ENCODE measurements around the gene TMPRSS5.
A peak's percentile ranks its signal among the peaks of the same experiment; 100 is the strongest.

The TMPRSS5 gene

DNA sequence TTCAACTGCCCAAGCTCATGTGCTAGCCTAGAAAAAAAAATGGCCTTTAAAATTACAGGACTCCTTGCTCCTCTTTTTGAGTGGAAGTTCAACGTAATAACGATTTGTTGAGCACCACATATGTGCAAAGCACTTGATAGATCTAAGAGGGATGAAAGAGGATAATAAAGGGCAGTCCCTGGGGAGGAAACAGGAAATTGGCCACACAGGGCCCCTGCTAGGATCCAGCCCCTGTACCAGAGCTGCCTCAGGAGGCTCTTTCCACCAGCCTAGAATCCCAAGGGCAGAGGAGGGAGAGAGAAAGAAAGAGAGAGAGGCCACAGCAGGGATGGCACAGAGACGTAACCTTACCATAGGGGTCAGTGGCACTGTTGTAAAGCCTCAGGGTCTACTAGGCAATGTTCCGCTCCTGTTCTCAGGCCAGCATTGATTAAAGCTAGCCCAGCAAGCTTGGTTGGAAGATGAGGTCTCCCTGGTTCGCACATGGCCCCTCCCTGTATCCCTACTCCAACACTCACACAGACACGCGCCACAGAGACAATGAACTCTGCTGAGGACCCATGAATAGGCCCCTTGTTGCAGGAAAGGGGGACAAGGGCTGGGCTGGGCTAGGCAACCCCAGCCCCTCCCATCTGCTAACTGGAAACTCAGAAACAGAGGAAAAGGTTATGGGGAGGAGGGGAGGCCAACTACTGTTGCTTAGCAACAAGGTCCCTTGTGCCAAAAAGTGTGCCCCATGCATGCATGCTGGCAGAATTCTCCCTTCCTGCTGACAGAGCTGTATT is at the start of gene TMPRSS5:
Gene TMPRSS5, minus strand, starts transcription at position 438 of the 785 bp plus-strand sequence. Its CDS starts 84 bp downstream, at position 354.
- no peak for DNase-seq (ENCODE audit: low read depth)
- H3K4me3 ChIP-seq (ENCODE audit: low read length): peak within 1 kb of the TSS; percentile 19

GRCh38 chr11:113752932-113753331 is 46.8 kb upstream of the TMPRSS5 start:
- no peak overlapping the region for H3K9ac ChIP-seq (ENCODE audit: low read length)
- peaks cover 54% of the 10 kb centered on the region for H3K36me3 ChIP-seq (ENCODE audit: control insufficient read depth, insufficient read depth, low read length, severe bottlenecking)
- H3K4me3 ChIP-seq (ENCODE audit: low read length): no peak overlapping the region
- no peaks in the 10 kb centered on the region for H3K4me1 ChIP-seq (ENCODE audit: control insufficient read depth, insufficient read depth, low read length)
- H3K27me3 ChIP-seq (replicated peaks; ENCODE audit: control insufficient read depth, insufficient read depth, low read length): no peaks in the 10 kb centered on the region
- no peak for DNase-seq (ENCODE audit: low read depth)
- peaks cover 6% of the 10 kb centered on the region for H3K9me3 ChIP-seq (ENCODE audit: control insufficient read depth, low read length)

More for the DNA sequence above, at the start of gene TMPRSS5:
- Histone ChIP-seq H3K27me3 (replicated peaks; ENCODE audit: control insufficient read depth, insufficient read depth, low read length) (no peaks in the 10 kb centered on the region), H3K9ac (ENCODE audit: low read length) (peak within 1 kb of the TSS; percentile 27), H3K9me3 (ENCODE audit: control insufficient read depth, low read length) (peaks cover 15% of the 10 kb centered on the region), H3K4me1 (ENCODE audit: control insufficient read depth, insufficient read depth, low read length) (peaks cover 7% of the 10 kb centered on the region), H3K36me3 (ENCODE audit: control insufficient read depth, insufficient read depth, low read length, severe bottlenecking) (no peaks in the 10 kb centered on the region)

- peaks cover 12% of the 10 kb centered on the region for H3K4me1 ChIP-seq (ENCODE audit: control insufficient read depth, insufficient read depth, low read length)
- no peaks in the 10 kb centered on the region for H3K27me3 ChIP-seq (replicated peaks; ENCODE audit: control insufficient read depth, insufficient read depth, low read length)
- no peak for DNase-seq (ENCODE audit: low read depth)
- H3K36me3 ChIP-seq (ENCODE audit: control insufficient read depth, insufficient read depth, low read length, severe bottlenecking): peaks cover 70% of the 10 kb centered on the region
- no peaks in the 10 kb centered on the region for H3K9me3 ChIP-seq (ENCODE audit: control insufficient read depth, low read length)
- no peak overlapping the region for H3K4me3 ChIP-seq (ENCODE audit: low read length)
- no peak overlapping the region for H3K9ac ChIP-seq (ENCODE audit: low read length)
These were observed 30.2 kb upstream of the TMPRSS5 start for GRCh38 chr11:113736323-113736722.

GRCh38 chr11:113732092-113732491 is 26.0 kb upstream of the TMPRSS5 start:
- no peak overlapping the region for H3K4me3 ChIP-seq (ENCODE audit: low read length)
- H3K36me3 ChIP-seq (ENCODE audit: control insufficient read depth, insufficient read depth, low read length, severe bottlenecking): peaks cover 34% of the 10 kb centered on the region
- H3K9ac ChIP-seq (ENCODE audit: low read length): peak overlapping the region; percentile 53
- no peaks in the 10 kb centered on the region for H3K9me3 ChIP-seq (ENCODE audit: control insufficient read depth, low read length)
- H3K27me3 ChIP-seq (replicated peaks; ENCODE audit: control insufficient read depth, insufficient read depth, low read length): no peaks in the 10 kb centered on the region
- DNase-seq (ENCODE audit: low read depth): no peak
- peaks cover 36% of the 10 kb centered on the region for H3K4me1 ChIP-seq (ENCODE audit: control insufficient read depth, insufficient read depth, low read length)

GRCh38 chr11:113730887-113731726 is 25.0 kb upstream of the TMPRSS5 start:
- peak overlapping the region; percentile 53 for H3K9ac ChIP-seq (ENCODE audit: low read length)
- no peaks in the 10 kb centered on the region for H3K27me3 ChIP-seq (replicated peaks; ENCODE audit: control insufficient read depth, insufficient read depth, low read length)
- DNase-seq (ENCODE audit: low read depth): peak; percentile 69
- peaks cover 24% of the 10 kb centered on the region for H3K36me3 ChIP-seq (ENCODE audit: control insufficient read depth, insufficient read depth, low read length, severe bottlenecking)
- peaks cover 39% of the 10 kb centered on the region for H3K4me1 ChIP-seq (ENCODE audit: control insufficient read depth, insufficient read depth, low read length)
- no peak overlapping the region for H3K4me3 ChIP-seq (ENCODE audit: low read length)
- no peaks in the 10 kb centered on the region for H3K9me3 ChIP-seq (ENCODE audit: control insufficient read depth, low read length)

DNA sequence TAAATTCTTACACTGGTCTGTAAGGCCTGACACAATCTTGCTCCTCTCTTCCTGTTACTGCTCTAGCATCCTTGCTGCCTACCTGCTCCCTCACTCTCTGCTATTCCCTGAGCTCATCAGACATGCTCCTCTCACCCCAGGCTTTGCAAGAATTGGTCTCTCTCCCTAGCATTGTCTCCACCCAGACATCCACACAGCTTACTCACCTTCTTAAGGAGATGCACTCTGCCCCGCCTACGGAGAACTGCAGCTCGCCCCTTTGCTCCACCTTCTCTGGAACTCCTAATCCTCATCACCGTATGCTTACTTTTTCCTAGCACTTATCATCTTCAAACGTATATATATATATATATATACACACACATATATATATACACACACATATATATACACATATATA is 23.3 kb upstream of the TMPRSS5 start:
- Histone ChIP-seq H3K36me3 (ENCODE audit: control insufficient read depth, insufficient read depth, low read length, severe bottlenecking) (peaks cover 14% of the 10 kb centered on the region), H3K9ac (ENCODE audit: low read length) (no peak overlapping the region), H3K4me1 (ENCODE audit: control insufficient read depth, insufficient read depth, low read length) (peaks cover 44% of the 10 kb centered on the region), H3K9me3 (ENCODE audit: control insufficient read depth, low read length) (no peaks in the 10 kb centered on the region), H3K4me3 (ENCODE audit: low read length) (no peak overlapping the region), H3K27me3 (replicated peaks; ENCODE audit: control insufficient read depth, insufficient read depth, low read length) (no peaks in the 10 kb centered on the region)
- peak; percentile 1 for DNase-seq (ENCODE audit: low read depth)

GRCh38 chr11:113728814-113729213 is 22.7 kb upstream of the TMPRSS5 start:
- Histone ChIP-seq H3K9me3 (ENCODE audit: control insufficient read depth, low read length) (no peaks in the 10 kb centered on the region), H3K4me1 (ENCODE audit: control insufficient read depth, insufficient read depth, low read length) (peaks cover 44% of the 10 kb centered on the region), H3K9ac (ENCODE audit: low read length) (no peak overlapping the region), H3K36me3 (ENCODE audit: control insufficient read depth, insufficient read depth, low read length, severe bottlenecking) (peaks cover 9% of the 10 kb centered on the region), H3K4me3 (ENCODE audit: low read length) (no peak overlapping the region), H3K27me3 (replicated peaks; ENCODE audit: control insufficient read depth, insufficient read depth, low read length) (no peaks in the 10 kb centered on the region)
- DNase-seq (ENCODE audit: low read depth): no peak

GRCh38 chr11:113725913-113726312 is 19.8 kb upstream of the TMPRSS5 start:
- Histone ChIP-seq H3K4me1 (ENCODE audit: control insufficient read depth, insufficient read depth, low read length) (peaks cover 41% of the 10 kb centered on the region), H3K9ac (ENCODE audit: low read length) (no peak overlapping the region), H3K9me3 (ENCODE audit: control insufficient read depth, low read length) (no peaks in the 10 kb centered on the region), H3K36me3 (ENCODE audit: control insufficient read depth, insufficient read depth, low read length, severe bottlenecking) (no peaks in the 10 kb centered on the region), H3K4me3 (ENCODE audit: low read length) (no peak overlapping the region), H3K27me3 (replicated peaks; ENCODE audit: control insufficient read depth, insufficient read depth, low read length) (no peaks in the 10 kb centered on the region)
- no peak for DNase-seq (ENCODE audit: low read depth)

DNA sequence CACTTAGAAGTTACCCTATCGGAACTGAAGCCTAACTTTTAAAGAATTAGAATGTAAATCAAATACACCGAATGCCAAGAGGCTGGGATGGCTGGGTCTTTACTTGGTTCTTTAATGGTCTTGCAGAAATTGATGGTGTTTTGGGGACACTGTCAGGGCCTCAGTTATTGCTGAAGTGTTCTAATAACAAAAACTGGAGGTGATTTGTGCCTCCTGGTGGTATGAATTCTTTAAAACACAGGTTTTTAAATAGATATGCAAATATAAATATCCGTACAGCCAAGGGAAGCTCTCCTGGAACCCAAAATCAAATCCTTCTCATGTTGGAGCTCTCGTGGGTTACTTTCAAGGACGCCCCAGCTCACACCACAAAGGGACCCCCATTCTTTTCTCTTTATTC is 19.3 kb upstream of the TMPRSS5 start:
- Histone ChIP-seq H3K4me1 (ENCODE audit: control insufficient read depth, insufficient read depth, low read length) (peaks cover 37% of the 10 kb centered on the region), H3K9me3 (ENCODE audit: control insufficient read depth, low read length) (no peaks in the 10 kb centered on the region), H3K4me3 (ENCODE audit: low read length) (no peak overlapping the region), H3K27me3 (replicated peaks; ENCODE audit: control insufficient read depth, insufficient read depth, low read length) (no peaks in the 10 kb centered on the region), H3K9ac (ENCODE audit: low read length) (no peak overlapping the region), H3K36me3 (ENCODE audit: control insufficient read depth, insufficient read depth, low read length, severe bottlenecking) (no peaks in the 10 kb centered on the region)
- no peak for DNase-seq (ENCODE audit: low read depth)

GRCh38 chr11:113724778-113725177 is 18.7 kb upstream of the TMPRSS5 start:
- H3K4me3 ChIP-seq (ENCODE audit: low read length): no peak overlapping the region
- no peaks in the 10 kb centered on the region for H3K9me3 ChIP-seq (ENCODE audit: control insufficient read depth, low read length)
- DNase-seq (ENCODE audit: low read depth): no peak
- H3K9ac ChIP-seq (ENCODE audit: low read length): no peak overlapping the region
- no peaks in the 10 kb centered on the region for H3K27me3 ChIP-seq (replicated peaks; ENCODE audit: control insufficient read depth, insufficient read depth, low read length)
- no peaks in the 10 kb centered on the region for H3K36me3 ChIP-seq (ENCODE audit: control insufficient read depth, insufficient read depth, low read length, severe bottlenecking)
- peaks cover 30% of the 10 kb centered on the region for H3K4me1 ChIP-seq (ENCODE audit: control insufficient read depth, insufficient read depth, low read length)

DNA sequence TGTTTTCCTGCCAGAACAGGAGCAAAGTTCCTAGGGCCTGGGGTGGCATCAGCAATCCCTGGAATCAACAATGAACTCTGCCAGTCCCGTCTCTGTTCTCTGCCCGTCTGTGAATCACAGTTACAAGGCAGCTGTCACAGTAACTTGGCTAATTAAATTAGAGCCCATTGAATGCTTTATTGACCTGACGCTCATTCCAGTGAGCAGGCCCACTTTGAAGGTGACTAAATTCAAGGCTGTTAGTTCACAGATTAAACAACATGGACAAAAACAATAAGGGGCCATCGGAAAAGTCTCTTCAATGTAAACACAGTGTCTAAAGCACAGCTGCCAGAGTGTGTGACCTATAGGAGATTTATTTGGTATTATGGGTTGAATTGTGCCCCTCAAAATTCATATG is 17.7 kb upstream of the TMPRSS5 start:
- H3K36me3 ChIP-seq (ENCODE audit: control insufficient read depth, insufficient read depth, low read length, severe bottlenecking): no peaks in the 10 kb centered on the region
- no peak overlapping the region for H3K9ac ChIP-seq (ENCODE audit: low read length)
- no peaks in the 10 kb centered on the region for H3K27me3 ChIP-seq (replicated peaks; ENCODE audit: control insufficient read depth, insufficient read depth, low read length)
- DNase-seq (ENCODE audit: low read depth): no peak
- no peak overlapping the region for H3K4me3 ChIP-seq (ENCODE audit: low read length)
- H3K9me3 ChIP-seq (ENCODE audit: control insufficient read depth, low read length): no peaks in the 10 kb centered on the region
- H3K4me1 ChIP-seq (ENCODE audit: control insufficient read depth, insufficient read depth, low read length): peaks cover 23% of the 10 kb centered on the region

All from adipocyte (in vitro differentiated cells).